Uterus (tissue), 4 donors: ENCODE measurements around the gene LRP10. TPM values are rescaled to one million over a fixed set of nuclear protein-coding genes. Genes with fewer than 3 reads are reported as not detected.

Experiments used
- DNase-seq, 2 donors: peaks; one replicate each; pipeline ENCODE4 v3.0.0-alpha.2; 2019 to 2020
- H3K27ac ChIP-seq, 2 donors: fragments of 200-600 bp; sonication (generic); 1 replicate in 1 of 2; 2 replicates in 1 of 2; pipeline ENCODE4 v1.5.1; 2016 to 2018
- H3K27me3 ChIP-seq, 2 donors: fragments of 200-600 bp; sonication (generic); one replicate each; pipeline ENCODE4 v1.5.1; 2018 to 2019; ENCODE audit warnings: control low read depth in 1 of 2
- H3K36me3 ChIP-seq, 2 donors: fragments of 200-600 bp; sonication (generic); one replicate each; pipeline ENCODE4 v1.5.1; 2019; ENCODE audit warnings: control low read depth in 1 of 2
- H3K4me1 ChIP-seq, 2 donors: fragments of 200-600 bp; sonication (generic); one replicate each; pipeline ENCODE4 v1.5.1; 2018 to 2019; ENCODE audit warnings: control low read depth in 1 of 2
- H3K4me3 ChIP-seq, 2 donors: fragments of 200-600 bp; sonication (generic); 1 replicate in 1 of 2; 2 replicates in 1 of 2; pipeline ENCODE4 v1.5.1; 2018 to 2019; ENCODE audit warnings: mild to moderate bottlenecking in 1 of 2
- H3K9me3 ChIP-seq, 2 donors: fragments of 200-600 bp; sonication (generic); one replicate each; pipeline ENCODE4 v1.5.1; 2019; ENCODE audit warnings: control low read depth in 1 of 2
- POLR2A ChIP-seq, 2 donors: fragments of 450-650 bp; IDR thresholded peaks; one replicate each; pipeline ENCODE4 v1.6.1; 2016; ENCODE audit warnings: antibody characterized with exemption in 2 of 2, mild to moderate bottlenecking in 1 of 2, moderate library complexity in 1 of 2
- intact Hi-C: fragments of 100-400 bp; cut with DNase I; formaldehyde crosslinking; loops from one replicate; pipeline ENCODE4 v1.15.1; 2023; ENCODE audit warnings: low total_unique reads
- total RNA-seq, 4 donors: library from RNA; depleted of rRNA in 3 of 4; stranded (reverse); fragments of >200 nt in 3 of 4; gene quantifications; one replicate each; pipeline versions ENCODE4 v1.1.0 to v1.2.4, GENCODE V29; 2014 to 2023
- TF ChIP-seq, protein P1 (sequence below), 4 experiments: fragments of 200-600 bp in 2 of 4; fragments of 450-650 bp in 2 of 4; sonication (generic) in 2 of 4; IDR thresholded peaks; one replicate each; pipeline ENCODE4 v1.5.1; 2016 to 2019; ENCODE audit warnings: antibody characterized with exemption in 4 of 4, mild to moderate bottlenecking in 2 of 4, moderate library complexity in 1 of 4
- donor health status: DM: yes; HTN: yes; CAD: no.

The LRP10 gene
- total RNA-seq, 4 donors from 2014 or later = 27.4 to 140 (median 37.5) TPM

DNA sequence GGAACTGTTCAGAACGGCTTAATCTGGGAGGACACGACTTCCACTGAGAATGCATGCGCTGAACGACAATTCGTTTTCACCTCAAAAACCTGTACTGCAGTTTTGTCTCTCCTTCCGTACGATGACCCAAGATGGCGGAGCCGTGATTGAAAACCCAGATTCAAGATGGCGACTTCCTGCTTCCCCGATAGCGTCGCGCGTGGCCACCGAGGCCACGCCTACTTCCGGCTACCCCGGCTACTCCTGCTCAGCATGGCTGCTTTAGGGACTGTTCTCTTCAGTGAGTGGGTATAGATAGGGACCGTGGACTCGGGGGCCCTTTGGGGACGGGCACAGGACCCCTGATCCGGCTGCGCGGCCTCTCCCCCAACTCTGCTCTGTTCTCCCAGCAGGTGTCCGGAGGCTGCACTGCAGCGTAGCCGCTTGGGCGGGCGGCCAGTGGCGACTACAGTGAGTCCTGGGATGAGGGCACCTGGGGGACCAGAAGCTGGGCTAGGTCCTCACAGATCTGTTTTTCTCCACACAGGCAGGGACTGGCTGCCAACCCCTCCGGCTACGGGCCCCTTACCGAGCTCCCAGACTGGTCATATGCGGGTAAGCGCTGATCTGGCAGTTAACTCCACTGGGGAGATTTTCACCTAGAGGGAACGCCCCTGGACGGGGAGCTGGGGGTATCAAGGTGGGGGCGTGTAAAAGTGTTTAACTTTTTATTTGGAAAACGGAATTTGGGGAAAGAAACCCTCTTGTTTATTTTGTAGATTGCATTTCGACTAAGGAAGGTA is 41.7 kb upstream of the LRP10 start, which contains the start of gene MRPL52:
Gene MRPL52 (plus strand): TSS at position 227 of the 782 bp plus-strand sequence. CDS start 26 bp downstream, at position 253.
- no peak for TF ChIP-seq POLR2A (IDR thresholded peaks at IDR 0.05)
- TF ChIP-seq, protein P1, sequence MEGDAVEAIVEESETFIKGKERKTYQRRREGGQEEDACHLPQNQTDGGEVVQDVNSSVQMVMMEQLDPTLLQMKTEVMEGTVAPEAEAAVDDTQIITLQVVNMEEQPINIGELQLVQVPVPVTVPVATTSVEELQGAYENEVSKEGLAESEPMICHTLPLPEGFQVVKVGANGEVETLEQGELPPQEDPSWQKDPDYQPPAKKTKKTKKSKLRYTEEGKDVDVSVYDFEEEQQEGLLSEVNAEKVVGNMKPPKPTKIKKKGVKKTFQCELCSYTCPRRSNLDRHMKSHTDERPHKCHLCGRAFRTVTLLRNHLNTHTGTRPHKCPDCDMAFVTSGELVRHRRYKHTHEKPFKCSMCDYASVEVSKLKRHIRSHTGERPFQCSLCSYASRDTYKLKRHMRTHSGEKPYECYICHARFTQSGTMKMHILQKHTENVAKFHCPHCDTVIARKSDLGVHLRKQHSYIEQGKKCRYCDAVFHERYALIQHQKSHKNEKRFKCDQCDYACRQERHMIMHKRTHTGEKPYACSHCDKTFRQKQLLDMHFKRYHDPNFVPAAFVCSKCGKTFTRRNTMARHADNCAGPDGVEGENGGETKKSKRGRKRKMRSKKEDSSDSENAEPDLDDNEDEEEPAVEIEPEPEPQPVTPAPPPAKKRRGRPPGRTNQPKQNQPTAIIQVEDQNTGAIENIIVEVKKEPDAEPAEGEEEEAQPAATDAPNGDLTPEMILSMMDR (IDR thresholded peaks at IDR 0.05) = peak in 1 of 4 experiments; percentile 14
- DNase-seq = peak; percentile 90
- intact Hi-C loops = no loop called here

DNA sequence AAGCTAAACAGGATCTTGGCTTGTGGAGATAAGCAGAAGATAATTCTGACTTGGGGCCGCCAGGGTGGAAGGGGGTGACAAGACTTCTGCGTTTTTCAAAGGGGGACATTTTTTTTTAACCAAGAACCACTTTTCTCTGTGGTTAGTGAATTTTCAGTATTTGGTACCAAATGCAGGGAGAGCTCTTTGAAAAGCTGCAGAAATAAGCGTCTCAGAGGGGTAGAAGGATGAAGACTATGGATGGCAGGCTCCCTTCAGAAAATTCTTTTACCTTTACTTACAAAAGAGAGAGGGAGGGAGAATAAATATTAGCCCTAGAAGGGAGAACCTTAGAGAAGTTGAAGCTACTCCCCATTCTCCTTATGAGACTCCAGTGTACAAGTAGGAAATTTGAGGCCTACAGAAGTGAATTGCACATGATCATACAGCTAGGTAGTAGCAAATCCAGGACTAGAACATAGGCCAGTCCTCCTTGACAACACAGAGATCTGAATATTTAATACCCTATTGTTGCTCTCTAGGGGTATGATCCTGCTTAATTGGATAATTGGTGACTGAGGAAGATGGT is 41.0 kb upstream of the LRP10 start:
- no peak for DNase-seq
- intact Hi-C loops = no loop called here
- peak overlapping the region; percentile 56 to 71 for H3K4me3 ChIP-seq
- H3K9me3 ChIP-seq = no peaks in the 10 kb centered on the region
- TF ChIP-seq POLR2A (IDR thresholded peaks at IDR 0.05) = no peak
- TF ChIP-seq, protein P1 (IDR thresholded peaks at IDR 0.05) = no peak
- H3K27ac ChIP-seq = peak overlapping the region; percentile 69 to 74
- no peaks in the 10 kb centered on the region for H3K36me3 ChIP-seq
- H3K4me1 ChIP-seq = no peaks in the 10 kb centered on the region
- H3K27me3 ChIP-seq = no peaks in the 10 kb centered on the region

More for the DNA sequence above, 41.7 kb upstream of the LRP10 start, which contains the start of gene MRPL52:
- peak within 1 kb of the TSS; percentile 69 to 74 for H3K27ac ChIP-seq
- peak within 1 kb of the TSS; percentile 56 to 71 for H3K4me3 ChIP-seq
- H3K27me3 ChIP-seq = no peaks in the 10 kb centered on the region
- H3K4me1 ChIP-seq = no peaks in the 10 kb centered on the region
- no peaks in the 10 kb centered on the region for H3K9me3 ChIP-seq
- no peaks in the 10 kb centered on the region for H3K36me3 ChIP-seq

DNA sequence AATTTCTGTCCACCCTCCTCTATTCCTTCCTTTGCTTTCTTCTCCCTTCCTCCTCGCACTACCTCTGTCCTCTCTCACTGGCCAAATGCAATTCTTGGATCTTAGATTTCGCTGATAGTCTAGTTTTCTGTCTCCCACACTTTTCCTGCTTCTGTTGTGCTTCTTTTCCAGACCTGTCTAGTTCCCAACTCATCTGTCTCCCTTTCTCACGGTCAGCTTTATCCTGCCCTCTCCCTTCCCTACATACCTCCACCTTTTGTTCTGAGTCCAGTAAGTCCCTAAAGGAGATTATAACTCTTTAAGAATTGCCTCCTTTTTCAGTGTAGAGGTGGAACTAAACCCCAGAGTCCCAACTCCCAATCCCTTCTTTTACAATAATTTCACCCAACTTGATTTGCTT is 36.0 kb upstream of the LRP10 start:
- Histone ChIP-seq H3K4me3 (no peak overlapping the region), H3K4me1 (peaks cover 0 to 13% of the 10 kb centered on the region in 2 donors), H3K27ac (peak overlapping the region; percentile 96 to 100), H3K27me3 (no peaks in the 10 kb centered on the region), H3K9me3 (no peaks in the 10 kb centered on the region), H3K36me3 (no peaks in the 10 kb centered on the region)
- TF ChIP-seq, protein P1 (IDR thresholded peaks at IDR 0.05) = no peak
- no peak for TF ChIP-seq POLR2A (IDR thresholded peaks at IDR 0.05)
- intact Hi-C loops = no loop called here
- no peak for DNase-seq

DNA sequence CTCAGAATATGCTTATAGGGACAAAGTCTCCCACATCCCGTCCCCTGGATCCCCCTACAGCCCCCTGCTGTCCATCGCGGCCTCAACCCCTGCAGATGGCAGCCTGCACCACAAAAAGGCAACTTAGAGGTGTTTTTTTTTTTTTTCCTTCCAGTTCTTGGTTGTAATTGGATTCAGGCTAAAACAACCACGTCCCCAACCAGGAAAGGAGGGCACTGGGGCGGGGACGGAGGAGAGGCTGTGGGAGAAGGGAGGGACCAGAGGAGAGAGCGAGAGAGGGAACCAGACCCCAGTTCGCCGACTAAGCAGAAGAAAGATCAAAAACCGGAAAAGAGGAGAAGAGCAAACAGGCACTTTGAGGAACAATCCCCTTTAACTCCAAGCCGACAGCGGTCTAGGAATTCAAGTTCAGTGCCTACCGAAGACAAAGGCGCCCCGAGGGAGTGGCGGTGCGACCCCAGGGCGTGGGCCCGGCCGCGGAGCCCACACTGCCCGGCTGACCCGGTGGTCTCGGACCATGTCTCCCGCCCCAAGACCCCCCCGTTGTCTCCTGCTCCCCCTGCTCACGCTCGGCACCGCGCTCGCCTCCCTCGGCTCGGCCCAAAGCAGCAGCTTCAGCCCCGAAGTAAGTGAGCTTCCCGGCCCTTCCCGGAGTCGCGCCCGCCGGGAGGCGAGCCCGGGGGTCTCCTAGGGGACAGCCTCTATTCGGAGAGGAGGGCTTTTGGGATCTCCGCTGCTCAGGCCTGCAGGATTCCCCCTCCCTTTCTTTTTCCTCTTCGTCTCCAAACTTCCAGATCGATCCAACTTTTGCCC is 35.0 kb upstream of the LRP10 start, which contains the start of gene MMP14:
Gene MMP14 (plus strand): TSS at position 285 of the 813 bp plus-strand sequence. CDS start 233 bp downstream, at position 518.
- no peaks in the 10 kb centered on the region for H3K36me3 ChIP-seq
- H3K4me1 ChIP-seq = peaks cover 0 to 17% of the 10 kb centered on the region in 2 donors
- peak within 1 kb of the TSS; percentile 96 to 100 for H3K27ac ChIP-seq
- intact Hi-C loops = no loop called here
- TF ChIP-seq POLR2A (IDR thresholded peaks at IDR 0.05) = peak; percentile 79 to 85
- TF ChIP-seq, protein P1 (IDR thresholded peaks at IDR 0.05) = peak; percentile 62 to 79 (median 69)
- peak; percentile 85 to 89 for DNase-seq
- no peaks in the 10 kb centered on the region for H3K27me3 ChIP-seq
- H3K9me3 ChIP-seq = no peaks in the 10 kb centered on the region
- H3K4me3 ChIP-seq = peak within 1 kb of the TSS; percentile 74 to 75
